Endothelial cell (in vitro differentiated cells): Measurements from ENCODE around the gene SERPINB13. TPM values are rescaled to one million over a fixed set of nuclear protein-coding genes. Genes with fewer than 3 reads are reported as not detected.

ENCODE experiments used
- DNase-seq: peaks from one replicate; pipeline ENCODE4 v3.0.0; 2021; ENCODE audit warnings: low spot score
- H3K27ac Mint-ChIP-seq: one replicate; pipeline ENCODE4 v1.8.0; 2021; ENCODE audit warnings: mixed read lengths, inconsistent platforms; ENCODE audit not compliant: unreplicated experiment
- H3K27me3 Mint-ChIP-seq: one replicate; pipeline ENCODE4 v1.8.0; 2021; ENCODE audit warnings: mild to moderate bottlenecking, moderate library complexity, mixed read lengths, inconsistent platforms; ENCODE audit not compliant: unreplicated experiment
- H3K36me3 Mint-ChIP-seq: one replicate; pipeline ENCODE4 v1.8.0; 2021; ENCODE audit warnings: mild to moderate bottlenecking, low read depth, mixed read lengths, inconsistent platforms; ENCODE audit not compliant: unreplicated experiment
- H3K4me1 Mint-ChIP-seq: one replicate; pipeline ENCODE4 v1.8.0; 2021; ENCODE audit warnings: mild to moderate bottlenecking, mixed read lengths, inconsistent platforms; ENCODE audit not compliant: unreplicated experiment
- H3K4me3 Mint-ChIP-seq: one replicate; pipeline ENCODE4 v1.8.0; 2021; ENCODE audit warnings: mild to moderate bottlenecking, mixed read lengths, inconsistent platforms; ENCODE audit not compliant: unreplicated experiment
- H3K9me3 Mint-ChIP-seq: one replicate; pipeline ENCODE4 v1.8.0; 2021; ENCODE audit warnings: mixed read lengths, inconsistent platforms; ENCODE audit not compliant: unreplicated experiment
- CTCF ChIP-seq: fragments of 200-600 bp; sonication (generic); IDR thresholded peaks from one replicate; pipeline ENCODE4 v1.5.0; 2021; ENCODE audit warnings: antibody characterized with exemption; ENCODE audit not compliant: unreplicated experiment
- total RNA-seq: library from RNA; stranded (reverse); fragmentation: NEBNext Ultra II Directional; extraction: Animal tissue kit (Norgen Biotek cat#: 25700); gene quantifications from one replicate; pipeline ENCODE4 v1.2.1, GENCODE V29; 2021; ENCODE audit not compliant: unreplicated experiment

SERPINB13 gene
- total RNA-seq, 1 donor from 2014 or later: not detected

- no peaks in the 10 kb centered on the region for H3K9me3 Mint-ChIP-seq
- H3K27me3 Mint-ChIP-seq: no peaks in the 10 kb centered on the region
- no peak overlapping the region for H3K4me3 Mint-ChIP-seq
- H3K4me1 Mint-ChIP-seq: peaks cover 5% of the 10 kb centered on the region
- H3K36me3 Mint-ChIP-seq: no peaks in the 10 kb centered on the region
- no peak overlapping the region for H3K27ac Mint-ChIP-seq
- DNase-seq: no peak
- TF ChIP-seq CTCF: no peak
Measured at GRCh38 chr18:63646936-63647335, 59.8 kb downstream of the SERPINB13 start.

- no peaks in the 10 kb centered on the region for H3K36me3 Mint-ChIP-seq
- peaks cover 5% of the 10 kb centered on the region for H3K4me1 Mint-ChIP-seq
- no peaks in the 10 kb centered on the region for H3K27me3 Mint-ChIP-seq
- H3K9me3 Mint-ChIP-seq: no peaks in the 10 kb centered on the region
- no peak overlapping the region for H3K4me3 Mint-ChIP-seq
- no peak for DNase-seq
- no peak overlapping the region for H3K27ac Mint-ChIP-seq
- no peak for TF ChIP-seq CTCF
Measured at GRCh38 chr18:63648241-63648640, 61.1 kb downstream of the SERPINB13 start.

Other genes starting within 250 kb of the SERPINB13 start
- gene KDSR, start 220.1 kb upstream of the SERPINB13 start, total RNA-seq: 23.9 TPM
- 43.1 TPM for gene VPS4B, start 164.9 kb upstream of the SERPINB13 start, total RNA-seq
- gene SERPINB5, start 110.4 kb upstream of the SERPINB13 start, total RNA-seq: not detected
- gene SERPINB12, start 45.0 kb upstream of the SERPINB13 start, total RNA-seq: not detected
- 0.41 TPM for gene SERPINB4, start 56.9 kb downstream of the SERPINB13 start, total RNA-seq
- not detected for gene SERPINB3, start 74.5 kb downstream of the SERPINB13 start, total RNA-seq
- gene SERPINB11, start 115.6 kb downstream of the SERPINB13 start, total RNA-seq: not detected
- not detected for gene SERPINB7, start 188.1 kb downstream of the SERPINB13 start, total RNA-seq